HCEC 1CT (cell line): Measurements from ENCODE around the gene LST1.

Experiments used
- DNase-seq: peaks from one replicate; pipeline ENCODE4 v3.0.0-alpha.2; 2017

Gene LST1

DNA sequence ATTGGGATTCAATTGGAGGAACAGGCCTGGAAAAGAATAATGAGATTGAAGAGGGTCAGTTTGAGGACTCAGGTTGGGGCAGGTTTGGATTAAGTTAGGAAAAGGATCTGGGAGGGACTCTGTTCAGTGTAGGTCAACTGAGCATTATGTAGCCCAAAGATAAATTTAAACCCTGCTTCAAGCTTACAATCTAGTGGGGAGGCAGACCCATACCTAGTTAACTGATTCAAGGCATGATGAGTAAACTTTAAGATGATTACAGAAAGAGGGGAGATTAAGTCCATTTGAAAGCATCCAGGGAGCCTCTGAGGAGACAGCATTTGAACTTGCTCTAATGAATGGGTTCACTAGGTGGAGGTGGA is 25.4 kb upstream of the LST1 start:
- no peak for DNase-seq

DNA sequence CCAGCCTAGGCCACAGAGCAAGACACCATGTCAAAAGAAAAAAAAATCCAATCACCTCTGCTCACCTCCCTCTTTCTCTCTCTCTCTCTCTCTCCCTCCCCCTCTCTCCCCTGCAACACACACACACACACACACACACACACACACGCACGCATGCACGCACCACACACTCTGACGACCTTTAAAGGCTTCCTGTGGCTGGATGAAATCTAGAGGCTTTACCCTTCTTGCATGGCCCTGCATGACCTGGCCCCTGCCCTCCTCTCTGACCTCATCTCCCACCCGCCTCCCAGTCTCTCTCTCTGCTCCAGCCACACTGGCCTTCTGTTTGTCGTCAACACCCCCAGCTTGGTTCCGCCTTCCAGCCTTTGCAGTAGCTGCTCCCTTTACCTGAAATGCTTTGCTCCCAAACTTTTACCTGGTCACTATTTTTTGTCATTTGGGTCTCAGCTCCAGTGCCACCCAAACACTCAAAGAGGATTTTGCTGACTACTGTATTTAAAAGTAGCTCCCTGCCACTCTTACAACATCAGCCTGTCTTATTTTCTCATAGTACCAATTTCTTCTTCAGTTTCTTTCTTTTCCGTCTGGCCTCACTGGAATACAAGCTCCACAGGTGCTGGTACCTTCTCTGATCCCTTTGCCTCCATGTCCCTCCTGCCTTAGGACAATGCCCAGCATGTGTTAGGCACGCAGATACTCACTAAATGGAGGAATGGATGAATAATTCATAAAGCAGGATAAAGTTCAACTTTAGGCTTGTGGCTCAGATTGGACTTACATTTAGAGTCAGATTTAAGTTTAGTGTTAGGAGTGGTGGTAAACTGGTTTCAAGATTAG is 18.3 kb upstream of the LST1 start:
- no peak for DNase-seq

DNA sequence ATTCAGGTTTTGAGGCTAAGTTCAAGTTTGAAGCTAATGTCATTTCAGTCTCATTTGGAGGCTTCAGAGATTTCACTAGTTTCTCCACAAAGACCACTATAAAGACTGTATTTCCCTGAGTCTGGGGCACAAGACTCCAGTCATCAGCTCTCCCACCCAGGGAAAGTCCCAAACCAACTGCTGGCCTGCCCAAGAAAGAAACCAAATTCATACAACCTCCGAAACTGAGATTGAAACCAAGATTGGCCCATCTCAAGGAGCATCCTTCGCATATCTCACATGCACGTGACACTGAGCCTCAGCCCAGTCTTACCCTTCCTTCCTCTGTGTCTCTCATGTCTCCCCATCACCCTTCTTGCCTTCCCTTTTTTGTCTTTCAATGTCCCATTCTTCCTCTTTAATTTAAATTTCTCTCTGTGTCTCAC is 17.5 kb upstream of the LST1 start:
- no peak for DNase-seq

- DNase-seq: no peak
Observed at GRCh38 chr6:31569861-31570536, 16.1 kb upstream of the LST1 start.

DNA sequence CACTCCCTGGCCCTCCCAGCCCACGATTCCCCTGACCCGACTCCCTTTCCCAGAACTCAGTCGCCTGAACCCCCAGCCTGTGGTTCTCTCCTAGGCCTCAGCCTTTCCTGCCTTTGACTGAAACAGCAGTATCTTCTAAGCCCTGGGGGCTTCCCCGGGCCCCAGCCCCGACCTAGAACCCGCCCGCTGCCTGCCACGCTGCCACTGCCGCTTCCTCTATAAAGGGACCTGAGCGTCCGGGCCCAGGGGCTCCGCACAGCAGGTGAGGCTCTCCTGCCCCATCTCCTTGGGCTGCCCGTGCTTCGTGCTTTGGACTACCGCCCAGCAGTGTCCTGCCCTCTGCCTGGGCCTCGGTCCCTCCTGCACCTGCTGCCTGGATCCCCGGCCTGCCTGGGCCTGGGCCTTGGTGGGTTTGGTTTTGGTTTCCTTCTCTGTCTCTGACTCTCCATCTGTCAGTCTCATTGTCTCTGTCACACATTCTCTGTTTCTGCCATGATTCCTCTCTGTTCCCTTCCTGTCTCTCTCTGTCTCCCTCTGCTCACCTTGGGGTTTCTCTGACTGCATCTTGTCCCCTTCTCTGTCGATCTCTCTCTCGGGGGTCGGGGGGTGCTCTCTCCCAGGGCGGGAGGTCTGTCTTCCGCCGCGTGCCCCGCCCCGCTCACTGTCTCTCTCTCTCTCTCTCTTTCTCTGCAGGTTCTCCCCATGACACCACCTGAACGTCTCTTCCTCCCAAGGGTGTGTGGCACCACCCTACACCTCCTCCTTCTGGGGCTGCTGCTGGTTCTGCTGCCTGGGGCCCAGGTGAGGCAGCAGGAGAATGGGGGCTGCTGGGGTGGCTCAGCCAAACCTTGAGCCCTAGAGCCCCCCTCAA is 13.8 kb upstream of the LST1 start, which contains the start of gene LTA:
LTA (plus strand) TSS at position 249 of the 871 bp plus-strand sequence; CDS start at position 703, 454 bp downstream.
- DNase-seq: no peak

GRCh38 chr6:31573239-31574105 is 12.6 kb upstream of the LST1 start:
- no peak for DNase-seq

DNA sequence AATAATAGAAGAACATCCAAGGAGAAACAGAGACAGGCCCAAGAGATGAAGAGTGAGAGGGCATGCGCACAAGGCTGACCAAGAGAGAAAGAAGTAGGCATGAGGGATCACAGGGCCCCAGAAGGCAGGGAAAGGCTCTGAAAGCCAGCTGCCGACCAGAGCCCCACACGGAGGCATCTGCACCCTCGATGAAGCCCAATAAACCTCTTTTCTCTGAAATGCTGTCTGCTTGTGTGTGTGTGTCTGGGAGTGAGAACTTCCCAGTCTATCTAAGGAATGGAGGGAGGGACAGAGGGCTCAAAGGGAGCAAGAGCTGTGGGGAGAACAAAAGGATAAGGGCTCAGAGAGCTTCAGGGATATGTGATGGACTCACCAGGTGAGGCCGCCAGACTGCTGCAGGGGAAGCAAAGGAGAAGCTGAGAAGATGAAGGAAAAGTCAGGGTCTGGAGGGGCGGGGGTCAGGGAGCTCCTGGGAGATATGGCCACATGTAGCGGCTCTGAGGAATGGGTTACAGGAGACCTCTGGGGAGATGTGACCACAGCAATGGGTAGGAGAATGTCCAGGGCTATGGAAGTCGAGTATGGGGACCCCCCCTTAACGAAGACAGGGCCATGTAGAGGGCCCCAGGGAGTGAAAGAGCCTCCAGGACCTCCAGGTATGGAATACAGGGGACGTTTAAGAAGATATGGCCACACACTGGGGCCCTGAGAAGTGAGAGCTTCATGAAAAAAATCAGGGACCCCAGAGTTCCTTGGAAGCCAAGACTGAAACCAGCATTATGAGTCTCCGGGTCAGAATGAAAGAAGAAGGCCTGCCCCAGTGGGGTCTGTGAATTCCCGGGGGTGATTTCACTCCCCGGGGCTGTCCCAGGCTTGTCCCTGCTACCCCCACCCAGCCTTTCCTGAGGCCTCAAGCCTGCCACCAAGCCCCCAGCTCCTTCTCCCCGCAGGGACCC is 11.7 kb upstream of the LST1 start:
- DNase-seq: no peak

GRCh38 chr6:31575335-31575901 is 10.7 kb upstream of the LST1 start, which contains the start of gene TNF:
TNF (plus strand) TSS chr6:31575565; CDS start chr6:31575742, 177 bp downstream.
- no peak for DNase-seq

DNA sequence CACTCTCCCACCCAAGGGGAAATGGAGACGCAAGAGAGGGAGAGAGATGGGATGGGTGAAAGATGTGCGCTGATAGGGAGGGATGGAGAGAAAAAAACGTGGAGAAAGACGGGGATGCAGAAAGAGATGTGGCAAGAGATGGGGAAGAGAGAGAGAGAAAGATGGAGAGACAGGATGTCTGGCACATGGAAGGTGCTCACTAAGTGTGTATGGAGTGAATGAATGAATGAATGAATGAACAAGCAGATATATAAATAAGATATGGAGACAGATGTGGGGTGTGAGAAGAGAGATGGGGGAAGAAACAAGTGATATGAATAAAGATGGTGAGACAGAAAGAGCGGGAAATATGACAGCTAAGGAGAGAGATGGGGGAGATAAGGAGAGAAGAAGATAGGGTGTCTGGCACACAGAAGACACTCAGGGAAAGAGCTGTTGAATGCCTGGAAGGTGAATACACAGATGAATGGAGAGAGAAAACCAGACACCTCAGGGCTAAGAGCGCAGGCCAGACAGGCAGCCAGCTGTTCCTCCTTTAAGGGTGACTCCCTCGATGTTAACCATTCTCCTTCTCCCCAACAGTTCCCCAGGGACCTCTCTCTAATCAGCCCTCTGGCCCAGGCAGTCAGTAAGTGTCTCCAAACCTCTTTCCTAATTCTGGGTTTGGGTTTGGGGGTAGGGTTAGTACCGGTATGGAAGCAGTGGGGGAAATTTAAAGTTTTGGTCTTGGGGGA is 10.0 kb upstream of the LST1 start:
- DNase-seq: no peak

DNA sequence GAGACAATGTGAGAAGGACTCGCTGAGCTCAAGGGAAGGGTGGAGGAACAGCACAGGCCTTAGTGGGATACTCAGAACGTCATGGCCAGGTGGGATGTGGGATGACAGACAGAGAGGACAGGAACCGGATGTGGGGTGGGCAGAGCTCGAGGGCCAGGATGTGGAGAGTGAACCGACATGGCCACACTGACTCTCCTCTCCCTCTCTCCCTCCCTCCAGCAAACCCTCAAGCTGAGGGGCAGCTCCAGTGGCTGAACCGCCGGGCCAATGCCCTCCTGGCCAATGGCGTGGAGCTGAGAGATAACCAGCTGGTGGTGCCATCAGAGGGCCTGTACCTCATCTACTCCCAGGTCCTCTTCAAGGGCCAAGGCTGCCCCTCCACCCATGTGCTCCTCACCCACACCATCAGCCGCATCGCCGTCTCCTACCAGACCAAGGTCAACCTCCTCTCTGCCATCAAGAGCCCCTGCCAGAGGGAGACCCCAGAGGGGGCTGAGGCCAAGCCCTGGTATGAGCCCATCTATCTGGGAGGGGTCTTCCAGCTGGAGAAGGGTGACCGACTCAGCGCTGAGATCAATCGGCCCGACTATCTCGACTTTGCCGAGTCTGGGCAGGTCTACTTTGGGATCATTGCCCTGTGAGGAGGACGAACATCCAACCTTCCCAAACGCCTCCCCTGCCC is 9.0 kb upstream of the LST1 start:
- DNase-seq: no peak

DNA sequence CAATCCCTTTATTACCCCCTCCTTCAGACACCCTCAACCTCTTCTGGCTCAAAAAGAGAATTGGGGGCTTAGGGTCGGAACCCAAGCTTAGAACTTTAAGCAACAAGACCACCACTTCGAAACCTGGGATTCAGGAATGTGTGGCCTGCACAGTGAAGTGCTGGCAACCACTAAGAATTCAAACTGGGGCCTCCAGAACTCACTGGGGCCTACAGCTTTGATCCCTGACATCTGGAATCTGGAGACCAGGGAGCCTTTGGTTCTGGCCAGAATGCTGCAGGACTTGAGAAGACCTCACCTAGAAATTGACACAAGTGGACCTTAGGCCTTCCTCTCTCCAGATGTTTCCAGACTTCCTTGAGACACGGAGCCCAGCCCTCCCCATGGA is 8.5 kb upstream of the LST1 start:
- DNase-seq: no peak

DNA sequence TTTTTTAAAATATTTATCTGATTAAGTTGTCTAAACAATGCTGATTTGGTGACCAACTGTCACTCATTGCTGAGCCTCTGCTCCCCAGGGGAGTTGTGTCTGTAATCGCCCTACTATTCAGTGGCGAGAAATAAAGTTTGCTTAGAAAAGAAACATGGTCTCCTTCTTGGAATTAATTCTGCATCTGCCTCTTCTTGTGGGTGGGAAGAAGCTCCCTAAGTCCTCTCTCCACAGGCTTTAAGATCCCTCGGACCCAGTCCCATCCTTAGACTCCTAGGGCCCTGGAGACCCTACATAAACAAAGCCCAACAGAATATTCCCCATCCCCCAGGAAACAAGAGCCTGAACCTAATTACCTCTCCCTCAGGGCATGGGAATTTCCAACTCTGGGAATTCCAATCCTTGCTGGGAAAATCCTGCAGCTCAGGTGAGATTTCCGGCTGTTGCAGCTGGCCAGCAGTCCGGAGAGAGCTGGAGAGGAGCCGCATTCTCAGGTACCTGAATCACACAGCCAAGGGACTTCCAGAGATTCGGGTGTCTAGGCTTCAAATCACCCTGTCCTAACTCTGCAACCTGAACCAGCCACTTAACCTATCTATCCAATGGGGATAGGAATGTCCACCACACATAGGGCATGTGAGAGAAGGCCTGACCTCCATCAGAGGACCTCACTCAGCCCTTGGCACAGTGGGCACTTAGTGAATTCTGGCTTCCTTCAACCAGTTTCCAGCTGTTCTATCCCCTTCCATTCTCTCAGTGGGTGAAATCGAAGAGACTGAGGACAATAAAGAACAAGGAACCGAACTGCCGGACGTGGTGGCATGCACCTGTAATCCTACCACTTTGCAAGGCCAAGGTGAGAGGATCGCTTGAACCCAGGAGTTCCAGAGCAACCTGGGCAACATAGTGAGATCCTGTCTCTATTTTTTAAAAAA is 7.6 kb upstream of the LST1 start:
- no peak for DNase-seq

GRCh38 chr6:31579119-31579505 is 7.0 kb upstream of the LST1 start:
- DNase-seq: no peak

GRCh38 chr6:31579546-31580437 is 6.3 kb upstream of the LST1 start:
- no peak for DNase-seq

DNA sequence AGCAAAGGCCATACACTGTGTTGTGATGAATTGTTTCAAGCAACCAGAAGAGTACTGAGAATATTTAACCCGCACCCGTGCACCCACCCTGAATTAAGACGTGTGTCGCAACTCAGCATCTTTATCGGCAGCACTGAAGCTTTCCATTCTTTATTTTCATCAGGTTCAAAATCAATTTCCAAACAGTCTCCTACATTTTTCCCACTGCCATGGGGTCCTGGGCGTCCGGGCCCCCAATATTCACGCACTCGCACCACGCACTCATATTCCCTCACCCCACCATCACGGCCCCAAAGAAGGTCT is 5.7 kb upstream of the LST1 start:
- no peak for DNase-seq

DNA sequence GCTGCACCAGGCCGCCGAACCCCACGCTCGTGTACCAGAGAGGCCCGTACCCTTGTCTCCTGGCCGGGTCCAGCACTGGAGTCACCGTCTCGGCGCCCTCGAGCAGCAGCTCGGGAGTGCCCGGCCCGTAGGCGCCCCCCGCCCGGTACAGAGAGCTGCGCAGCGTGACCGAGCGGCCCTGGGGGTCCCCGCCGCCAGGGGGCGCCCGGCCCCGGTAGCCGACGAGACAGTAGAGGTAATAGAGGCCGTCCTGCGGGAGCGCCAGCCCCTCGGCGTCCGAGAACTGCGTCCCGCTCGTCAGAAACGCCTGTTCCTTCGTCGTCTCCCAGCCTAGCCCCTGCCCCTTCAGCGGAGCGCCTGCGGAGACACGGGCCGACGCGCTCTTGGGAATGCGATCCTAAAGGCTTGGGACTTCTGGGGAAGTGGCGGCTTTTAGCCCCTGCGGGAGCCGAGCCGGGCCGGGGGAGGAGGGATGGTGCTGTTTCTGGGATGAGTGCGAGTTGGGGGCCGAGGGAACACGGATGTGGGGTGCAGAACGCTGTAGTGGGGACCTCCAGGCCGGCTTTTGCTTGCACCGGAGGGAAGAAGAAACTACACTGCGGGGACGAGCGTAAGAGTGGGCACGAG is 5.2 kb upstream of the LST1 start:
- peak; percentile 71 for DNase-seq
